Inflammatory macrophage treated with lipopolysaccharide for 4 hours (primary cell): ENCODE data around the gene SCFD2.

Experiments used
- DNase-seq: peaks from one replicate; pipeline ENCODE4 v3.0.0-alpha.2; 2020

SCFD2 gene

GRCh38 chr4:52979020-52979419, 386.8 kb downstream of the SCFD2 start:
- DNase-seq = no peak

GRCh38 chr4:52977252-52977651, 388.6 kb downstream of the SCFD2 start:
- DNase-seq = no peak

- no peak for DNase-seq
These were observed 389.2 kb downstream of the SCFD2 start for GRCh38 chr4:52976523-52977230.

- DNase-seq = no peak
These were observed 397.2 kb downstream of the SCFD2 start for GRCh38 chr4:52968691-52969090.

GRCh38 chr4:52968241-52968640, 397.6 kb downstream of the SCFD2 start:
- DNase-seq = no peak

GRCh38 chr4:52966781-52967180, 399.1 kb downstream of the SCFD2 start:
- no peak for DNase-seq

GRCh38 chr4:52966172-52966571, 399.7 kb downstream of the SCFD2 start:
- no peak for DNase-seq

- no peak for DNase-seq
These were observed 401.2 kb downstream of the SCFD2 start for GRCh38 chr4:52964561-52965101.

GRCh38 chr4:52964011-52964410, 401.9 kb downstream of the SCFD2 start:
- no peak for DNase-seq

GRCh38 chr4:52962721-52963120, 403.1 kb downstream of the SCFD2 start:
- no peak for DNase-seq

- DNase-seq = no peak
These were observed 404.0 kb downstream of the SCFD2 start for GRCh38 chr4:52961666-52962412.

- no peak for DNase-seq
These were observed 406.3 kb downstream of the SCFD2 start for GRCh38 chr4:52959541-52959940.

- no peak for DNase-seq
These were observed 407.8 kb downstream of the SCFD2 start for GRCh38 chr4:52957835-52958631.

- no peak for DNase-seq
These were observed 408.6 kb downstream of the SCFD2 start for GRCh38 chr4:52957220-52957686.

GRCh38 chr4:52956691-52957090, 409.2 kb downstream of the SCFD2 start:
- DNase-seq = no peak

- DNase-seq = no peak
These were observed 411.2 kb downstream of the SCFD2 start for GRCh38 chr4:52954560-52955170.

GRCh38 chr4:52952540-52952939, 413.3 kb downstream of the SCFD2 start:
- no peak for DNase-seq

- no peak for DNase-seq
These were observed 414.8 kb downstream of the SCFD2 start for GRCh38 chr4:52951016-52951415.

GRCh38 chr4:52950226-52950625, 415.6 kb downstream of the SCFD2 start:
- DNase-seq = no peak

- DNase-seq = no peak
These were observed 416.5 kb downstream of the SCFD2 start for GRCh38 chr4:52949336-52949735.

GRCh38 chr4:52948057-52948423, 417.8 kb downstream of the SCFD2 start:
- no peak for DNase-seq

- no peak for DNase-seq
These were observed 418.3 kb downstream of the SCFD2 start for GRCh38 chr4:52947401-52948056.
